PC-3 (cell line): ENCODE results near the gene BCKDHB.

Experiments used
- EZH2 ChIP-seq: fragments of 300-600 bp; sonication (generic); IDR thresholded peaks from one replicate; pipeline ENCODE4 v1.6.1; 2017; ENCODE audit warnings: antibody characterized with exemption, mild to moderate bottlenecking, low read length; ENCODE audit not compliant: unreplicated experiment
- EZH2phosphoT487 ChIP-seq: fragments of 300-600 bp; sonication (generic); IDR thresholded peaks from 2 replicates; pipeline ENCODE4 v1.6.1; 2018; ENCODE audit warnings: mild to moderate bottlenecking, antibody characterized with exemption, low read length, borderline replicate concordance
- TF ChIP-seq, protein P1 (sequence below): fragments of 300-600 bp; sonication (generic); conservative IDR thresholded peaks from 2 replicates; pipeline ENCODE4 v1.5.1; 2017; ENCODE audit warnings: antibody characterized with exemption, low read depth, mild to moderate bottlenecking, low read length

DNA sequence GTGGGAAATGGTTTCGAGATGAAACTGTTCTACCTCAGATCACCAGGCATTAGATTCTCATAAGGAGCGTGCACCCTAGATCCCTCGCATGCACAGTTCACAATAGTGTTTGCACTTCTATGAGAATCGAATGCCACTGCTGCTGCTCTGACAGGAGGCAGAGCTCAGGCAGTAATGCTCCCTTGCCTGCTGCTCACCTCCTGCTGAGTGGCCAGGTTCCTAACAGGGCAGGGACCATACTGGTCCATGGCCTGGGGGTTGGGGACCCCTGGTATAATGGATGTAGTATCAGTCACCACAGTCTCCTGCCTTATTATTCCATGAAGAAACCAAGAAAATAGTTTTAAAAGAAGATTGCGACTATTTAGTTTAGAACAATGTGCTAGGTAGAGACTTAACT lies 127.5 kb downstream of the BCKDHB start:
- TF ChIP-seq, protein P1, sequence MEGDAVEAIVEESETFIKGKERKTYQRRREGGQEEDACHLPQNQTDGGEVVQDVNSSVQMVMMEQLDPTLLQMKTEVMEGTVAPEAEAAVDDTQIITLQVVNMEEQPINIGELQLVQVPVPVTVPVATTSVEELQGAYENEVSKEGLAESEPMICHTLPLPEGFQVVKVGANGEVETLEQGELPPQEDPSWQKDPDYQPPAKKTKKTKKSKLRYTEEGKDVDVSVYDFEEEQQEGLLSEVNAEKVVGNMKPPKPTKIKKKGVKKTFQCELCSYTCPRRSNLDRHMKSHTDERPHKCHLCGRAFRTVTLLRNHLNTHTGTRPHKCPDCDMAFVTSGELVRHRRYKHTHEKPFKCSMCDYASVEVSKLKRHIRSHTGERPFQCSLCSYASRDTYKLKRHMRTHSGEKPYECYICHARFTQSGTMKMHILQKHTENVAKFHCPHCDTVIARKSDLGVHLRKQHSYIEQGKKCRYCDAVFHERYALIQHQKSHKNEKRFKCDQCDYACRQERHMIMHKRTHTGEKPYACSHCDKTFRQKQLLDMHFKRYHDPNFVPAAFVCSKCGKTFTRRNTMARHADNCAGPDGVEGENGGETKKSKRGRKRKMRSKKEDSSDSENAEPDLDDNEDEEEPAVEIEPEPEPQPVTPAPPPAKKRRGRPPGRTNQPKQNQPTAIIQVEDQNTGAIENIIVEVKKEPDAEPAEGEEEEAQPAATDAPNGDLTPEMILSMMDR = no peak
- TF ChIP-seq EZH2phosphoT487 (no peak), EZH2 (no peak)
